ENCODE results near the gene MGAT4B. TPM values are rescaled to one million over a fixed set of nuclear protein-coding genes. Genes with fewer than 3 reads are reported as not detected.
A peak's percentile ranks its signal among the peaks of the same experiment; 100 is the strongest.

MGAT4B gene
- total RNA-seq, 2 donors from 2014 or later = 165 to 177 TPM

DNA sequence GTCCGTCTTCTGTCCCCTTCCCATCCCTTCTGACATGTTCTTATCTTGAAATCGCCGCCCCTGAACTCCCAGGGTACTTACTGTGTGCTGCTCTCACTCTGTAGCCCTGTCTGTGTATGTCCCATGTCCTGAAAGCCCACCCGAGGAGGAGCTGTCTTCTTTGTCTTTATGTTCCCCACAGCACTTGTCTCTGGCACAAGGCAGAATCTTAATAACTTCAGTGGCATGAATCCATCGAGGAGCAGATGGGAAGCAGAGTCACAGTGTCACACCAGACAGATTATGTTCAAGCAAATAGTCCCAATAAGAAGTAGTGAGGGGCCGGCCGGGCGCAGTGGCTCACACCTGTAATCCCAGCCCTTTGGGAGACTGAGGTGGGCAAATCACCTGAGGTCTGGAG, 42.6 kb downstream of the MGAT4B start:
- DNase-seq = no peak
- peaks cover 28% of the 10 kb centered on the region for H3K36me3 Mint-ChIP-seq (ENCODE audit: low read depth)
- H3K36me3 ChIP-seq (ENCODE audit: control insufficient read depth, insufficient read depth, low read length) = peaks cover 33% of the 10 kb centered on the region
- peaks cover 11% of the 10 kb centered on the region for H3K4me1 ChIP-seq (ENCODE audit: control insufficient read depth, insufficient read depth, low read length)
- H3K4me3 Mint-ChIP-seq = no peak overlapping the region
- no peaks in the 10 kb centered on the region for H3K27me3 Mint-ChIP-seq (ENCODE audit: insufficient read depth)
- no peaks in the 10 kb centered on the region for H3K9me3 ChIP-seq (ENCODE audit: control insufficient read depth, low read length)
- TF ChIP-seq, protein P1, sequence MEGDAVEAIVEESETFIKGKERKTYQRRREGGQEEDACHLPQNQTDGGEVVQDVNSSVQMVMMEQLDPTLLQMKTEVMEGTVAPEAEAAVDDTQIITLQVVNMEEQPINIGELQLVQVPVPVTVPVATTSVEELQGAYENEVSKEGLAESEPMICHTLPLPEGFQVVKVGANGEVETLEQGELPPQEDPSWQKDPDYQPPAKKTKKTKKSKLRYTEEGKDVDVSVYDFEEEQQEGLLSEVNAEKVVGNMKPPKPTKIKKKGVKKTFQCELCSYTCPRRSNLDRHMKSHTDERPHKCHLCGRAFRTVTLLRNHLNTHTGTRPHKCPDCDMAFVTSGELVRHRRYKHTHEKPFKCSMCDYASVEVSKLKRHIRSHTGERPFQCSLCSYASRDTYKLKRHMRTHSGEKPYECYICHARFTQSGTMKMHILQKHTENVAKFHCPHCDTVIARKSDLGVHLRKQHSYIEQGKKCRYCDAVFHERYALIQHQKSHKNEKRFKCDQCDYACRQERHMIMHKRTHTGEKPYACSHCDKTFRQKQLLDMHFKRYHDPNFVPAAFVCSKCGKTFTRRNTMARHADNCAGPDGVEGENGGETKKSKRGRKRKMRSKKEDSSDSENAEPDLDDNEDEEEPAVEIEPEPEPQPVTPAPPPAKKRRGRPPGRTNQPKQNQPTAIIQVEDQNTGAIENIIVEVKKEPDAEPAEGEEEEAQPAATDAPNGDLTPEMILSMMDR (conservative IDR thresholded peaks at IDR 0.05) = no peak
- H3K27ac ChIP-seq (ENCODE audit: low read depth, low read length) = no peak overlapping the region
- H3K4me1 Mint-ChIP-seq = peaks cover 47% of the 10 kb centered on the region
- H3K4me3 ChIP-seq (ENCODE audit: low read length) = no peak overlapping the region
- no peaks in the 10 kb centered on the region for H3K9me3 Mint-ChIP-seq
- no peaks in the 10 kb centered on the region for H3K27me3 ChIP-seq (ENCODE audit: control insufficient read depth, insufficient read depth, low read length, poor library complexity, severe bottlenecking)
- peak overlapping the region; percentile 12 for H3K27ac Mint-ChIP-seq
- WGBS, 2 experiments (ENCODE audit: insufficient coverage in 1 of 2, insufficient read length in 1 of 2) = 79 to 80% methylated on average over 8 of the region's 8 CpGs
- no peak overlapping the region for H3K9ac ChIP-seq (ENCODE audit: extremely low read depth, low read length, poor library complexity, severe bottlenecking)

DNA sequence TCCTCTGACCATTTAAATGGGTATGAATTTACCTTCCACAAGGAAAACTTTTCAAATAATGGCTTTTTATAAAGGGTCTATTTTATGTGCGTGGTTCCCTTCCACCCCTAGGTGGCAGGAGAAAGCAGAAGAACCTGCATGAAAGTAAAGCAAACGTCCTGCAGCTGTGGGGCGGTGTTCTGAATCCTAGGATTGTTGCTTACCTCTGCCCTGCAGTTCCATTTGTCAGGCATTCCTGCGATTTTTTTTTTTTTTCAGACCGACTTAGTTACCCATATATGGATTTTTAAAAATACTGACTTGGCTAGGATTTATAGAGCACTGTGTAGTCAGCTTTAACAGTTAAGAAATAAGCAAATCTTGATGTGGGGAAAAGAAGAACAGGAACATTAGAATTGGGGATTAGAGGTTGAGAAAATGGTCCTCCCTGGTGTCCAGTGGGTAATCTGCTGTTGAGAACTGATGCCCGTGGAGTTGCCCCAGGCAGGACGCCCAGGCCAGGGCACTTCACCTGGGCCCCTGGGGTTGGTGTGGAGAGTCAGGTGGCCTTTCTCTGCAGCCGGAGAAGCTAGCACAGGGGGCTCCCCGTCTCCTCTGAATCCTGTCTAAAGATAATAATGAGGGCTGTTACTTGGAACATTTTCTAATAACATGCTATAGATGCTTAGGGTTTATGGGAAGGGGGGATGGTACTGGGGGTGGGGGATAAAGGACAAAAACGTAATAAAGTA, 43.3 kb downstream of the MGAT4B start:
- peak; percentile 82 for DNase-seq
- H3K4me1 Mint-ChIP-seq = peaks cover 44% of the 10 kb centered on the region
- H3K27ac ChIP-seq (ENCODE audit: low read depth, low read length) = no peak overlapping the region
- no peaks in the 10 kb centered on the region for H3K27me3 Mint-ChIP-seq (ENCODE audit: insufficient read depth)
- peaks cover 11% of the 10 kb centered on the region for H3K4me1 ChIP-seq (ENCODE audit: control insufficient read depth, insufficient read depth, low read length)
- no peak overlapping the region for H3K4me3 ChIP-seq (ENCODE audit: low read length)
- H3K9me3 ChIP-seq (ENCODE audit: control insufficient read depth, low read length) = no peaks in the 10 kb centered on the region
- TF ChIP-seq, protein P1 (conservative IDR thresholded peaks at IDR 0.05) = peak; percentile 90
- peaks cover 26% of the 10 kb centered on the region for H3K36me3 Mint-ChIP-seq (ENCODE audit: low read depth)
- H3K4me3 Mint-ChIP-seq = no peak overlapping the region
- H3K9me3 Mint-ChIP-seq = no peaks in the 10 kb centered on the region
- peaks cover 33% of the 10 kb centered on the region for H3K36me3 ChIP-seq (ENCODE audit: control insufficient read depth, insufficient read depth, low read length)
- H3K27me3 ChIP-seq (ENCODE audit: control insufficient read depth, insufficient read depth, low read length, poor library complexity, severe bottlenecking) = no peaks in the 10 kb centered on the region
- no peak overlapping the region for H3K9ac ChIP-seq (ENCODE audit: extremely low read depth, low read length, poor library complexity, severe bottlenecking)
- H3K27ac Mint-ChIP-seq = peak overlapping the region; percentile 84
- WGBS, 2 experiments (ENCODE audit: insufficient coverage in 1 of 2, insufficient read length in 1 of 2) = 32 to 54% methylated on average over 6 to 9 of the region's 10 CpGs

DNA sequence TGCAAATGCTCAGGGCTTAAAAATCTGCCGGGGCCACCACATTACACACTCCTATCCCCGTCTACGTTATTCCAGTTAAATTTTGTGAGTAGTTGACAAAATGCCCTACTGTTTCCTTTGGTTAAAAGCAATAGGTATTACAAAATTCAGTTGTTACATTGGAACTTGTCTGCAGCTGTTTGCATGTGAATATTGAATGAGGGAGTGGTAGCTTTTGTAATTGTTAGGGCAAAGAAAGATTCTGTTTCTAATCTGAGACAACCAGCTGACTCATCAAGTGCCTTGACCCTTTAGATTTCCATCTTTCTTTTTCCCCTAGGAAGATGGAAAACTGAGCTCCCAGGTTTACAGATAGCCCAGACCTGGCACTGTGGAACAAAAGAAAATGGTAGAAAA, 43.9 kb downstream of the MGAT4B start:
- H3K27ac Mint-ChIP-seq = peak overlapping the region; percentile 84
- 88% methylated on average over 3 of the region's 3 CpGs; no CpG with 5 or more reads in 1 of the 2 experiments for WGBS, 2 experiments (ENCODE audit: insufficient coverage in 1 of 2, insufficient read length in 1 of 2)
- peaks cover 24% of the 10 kb centered on the region for H3K36me3 Mint-ChIP-seq (ENCODE audit: low read depth)
- no peaks in the 10 kb centered on the region for H3K9me3 ChIP-seq (ENCODE audit: control insufficient read depth, low read length)
- DNase-seq = no peak
- no peaks in the 10 kb centered on the region for H3K27me3 ChIP-seq (ENCODE audit: control insufficient read depth, insufficient read depth, low read length, poor library complexity, severe bottlenecking)
- no peak overlapping the region for H3K9ac ChIP-seq (ENCODE audit: extremely low read depth, low read length, poor library complexity, severe bottlenecking)
- no peak overlapping the region for H3K4me3 Mint-ChIP-seq
- H3K27ac ChIP-seq (ENCODE audit: low read depth, low read length) = peak overlapping the region; percentile 40
- peaks cover 31% of the 10 kb centered on the region for H3K36me3 ChIP-seq (ENCODE audit: control insufficient read depth, insufficient read depth, low read length)
- H3K4me3 ChIP-seq (ENCODE audit: low read length) = no peak overlapping the region
- H3K27me3 Mint-ChIP-seq (ENCODE audit: insufficient read depth) = no peaks in the 10 kb centered on the region
- H3K4me1 Mint-ChIP-seq = peaks cover 40% of the 10 kb centered on the region
- TF ChIP-seq, protein P1 (conservative IDR thresholded peaks at IDR 0.05) = no peak
- H3K4me1 ChIP-seq (ENCODE audit: control insufficient read depth, insufficient read depth, low read length) = peaks cover 11% of the 10 kb centered on the region
- H3K9me3 Mint-ChIP-seq = no peaks in the 10 kb centered on the region
